Astrocyte (in vitro differentiated cells and primary cell): Measurements from ENCODE around the gene OR8S1. TPM values are rescaled to one million over a fixed set of nuclear protein-coding genes. Genes with fewer than 3 reads are reported as not detected.

Experiments
- DNase-seq: peaks from one replicate; pipeline ENCODE4 v3.0.0-alpha.2; 2010; ENCODE audit warnings: low read depth
- FAIRE-seq: peaks from 2 replicates; lab custom pipeline; 2011; peaks lifted over from hg19 to GRCh38; lab: Jason Lieb, UNC
- H2AFZ ChIP-seq: 2 replicates; pipeline ENCODE4 v1.6.0; 2012; ENCODE audit warnings: low read depth, low read length, inconsistent platforms
- H3K27ac ChIP-seq: 2 replicates; pipeline ENCODE4 v1.5.1; 2011; ENCODE audit warnings: low read depth, low read length, inconsistent platforms
- H3K27me3 ChIP-seq: 2 replicates; pipeline ENCODE4 v1.6.0; 2011; ENCODE audit warnings: low read length, inconsistent platforms; ENCODE audit not compliant: insufficient read depth
- H3K36me3 ChIP-seq: 2 replicates; pipeline ENCODE4 v1.5.1; 2011; ENCODE audit warnings: low read length, inconsistent platforms; ENCODE audit not compliant: insufficient read depth
- H3K4me1 ChIP-seq: 2 replicates; pipeline ENCODE4 v1.5.1; 2011; ENCODE audit warnings: low read length, inconsistent platforms; ENCODE audit not compliant: insufficient read depth
- H3K4me2 ChIP-seq: 2 replicates; pipeline ENCODE4 v1.6.0; 2012; ENCODE audit warnings: low read length, inconsistent platforms
- H3K4me3 ChIP-seq: 2 replicates; pipeline ENCODE4 v1.5.1; 2011; ENCODE audit warnings: low read depth, mild to moderate bottlenecking, low read length, inconsistent platforms; ENCODE audit not compliant: insufficient read depth
- H3K79me2 ChIP-seq: 2 replicates; pipeline ENCODE4 v1.6.0; 2012; ENCODE audit warnings: mild to moderate bottlenecking, low read length, inconsistent platforms; ENCODE audit not compliant: insufficient read depth
- H3K9ac ChIP-seq: 2 replicates; pipeline ENCODE4 v1.6.0; 2012; ENCODE audit warnings: mild to moderate bottlenecking, low read length, inconsistent platforms
- H3K9me3 ChIP-seq: 2 replicates; pipeline ENCODE4 v1.5.1; 2012; ENCODE audit warnings: low read depth, mild to moderate bottlenecking, low read length, inconsistent platforms; ENCODE audit not compliant: insufficient read depth
- H4K20me1 ChIP-seq: 2 replicates; pipeline ENCODE4 v1.6.0; 2012; ENCODE audit warnings: low read length, inconsistent platforms; ENCODE audit not compliant: insufficient read depth
- H3K27ac Mint-ChIP-seq: one replicate; pipeline ENCODE4 v1.8.0; 2021; ENCODE audit warnings: mild to moderate bottlenecking, mixed read lengths; ENCODE audit not compliant: unreplicated experiment
- H3K27me3 Mint-ChIP-seq: one replicate; pipeline ENCODE4 v1.8.0; 2021; ENCODE audit warnings: low read depth, mixed read lengths; ENCODE audit not compliant: unreplicated experiment
- H3K36me3 Mint-ChIP-seq: one replicate; pipeline ENCODE4 v1.8.0; 2021; ENCODE audit warnings: low read depth, mixed read lengths; ENCODE audit not compliant: unreplicated experiment
- H3K4me1 Mint-ChIP-seq: one replicate; pipeline ENCODE4 v1.8.0; 2021; ENCODE audit warnings: low read depth, mixed read lengths; ENCODE audit not compliant: unreplicated experiment
- H3K4me3 Mint-ChIP-seq: one replicate; pipeline ENCODE4 v1.8.0; 2021; ENCODE audit warnings: mild to moderate bottlenecking, moderate library complexity, mixed read lengths; ENCODE audit not compliant: unreplicated experiment
- H3K9me3 Mint-ChIP-seq: one replicate; pipeline ENCODE4 v1.8.0; 2021; ENCODE audit warnings: mild to moderate bottlenecking, mixed read lengths; ENCODE audit not compliant: unreplicated experiment
- CTCF ChIP-seq: IDR thresholded peaks from 2 replicates; pipeline ENCODE4 v1.5.1; 2011; ENCODE audit warnings: low read depth, mild to moderate bottlenecking, inconsistent platforms, low read length, moderate library complexity; ENCODE audit not compliant: insufficient read depth
- EZH2 ChIP-seq: IDR thresholded peaks from 2 replicates; pipeline ENCODE4 v1.6.1; 2012; ENCODE audit warnings: mild to moderate bottlenecking, low read length, inconsistent platforms; ENCODE audit not compliant: insufficient read depth
- total RNA-seq: library from RNA; stranded (reverse); gene quantifications from 2 replicates; pipeline ENCODE4 v1.2.1, GENCODE V29; 2021

OR8S1 gene
- total RNA-seq, 1 donor from 2014 or later, result not detected

DNA sequence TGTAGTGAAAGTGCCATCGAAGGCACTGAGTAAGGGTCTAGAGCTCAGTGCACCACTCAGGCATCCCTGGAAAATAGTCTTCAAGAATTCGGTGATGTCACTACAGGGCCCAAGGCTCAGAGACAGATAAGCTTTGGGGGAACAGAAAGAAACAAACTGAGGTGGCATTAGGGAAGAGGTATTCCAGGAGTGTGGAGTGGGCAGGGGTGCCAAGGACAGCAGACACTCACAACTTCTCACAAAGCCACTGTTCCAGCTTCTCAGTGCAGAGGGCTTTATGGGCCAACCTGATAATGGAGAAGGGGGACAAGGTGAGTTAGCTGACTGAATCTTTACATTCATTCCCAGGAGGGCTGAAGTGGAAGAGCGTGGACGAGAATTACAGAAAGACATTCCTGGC, 42.3 kb downstream of the OR8S1 start:
- H4K20me1 ChIP-seq, result no peaks in the 10 kb centered on the region
- H3K4me1 ChIP-seq, result no peaks in the 10 kb centered on the region
- no peak overlapping the region for H3K9ac ChIP-seq
- no peak overlapping the region for H2AFZ ChIP-seq
- Mint-ChIP-seq H3K27ac (no peak overlapping the region), H3K27me3 (peaks cover 25% of the 10 kb centered on the region), H3K36me3 (no peaks in the 10 kb centered on the region), H3K9me3 (peaks cover 2% of the 10 kb centered on the region), H3K4me1 (no peaks in the 10 kb centered on the region), H3K4me3 (no peak overlapping the region)
- no peaks in the 10 kb centered on the region for H3K9me3 ChIP-seq
- H3K27ac ChIP-seq, result no peak overlapping the region
- DNase-seq, result no peak
- no peak for FAIRE-seq
- TF ChIP-seq CTCF (no peak), EZH2 (no peak)
- H3K79me2 ChIP-seq, result no peaks in the 10 kb centered on the region
- no peaks in the 10 kb centered on the region for H3K36me3 ChIP-seq
- no peak overlapping the region for H3K4me2 ChIP-seq
- H3K4me3 ChIP-seq, result no peak overlapping the region
- peaks cover 2% of the 10 kb centered on the region for H3K27me3 ChIP-seq

- H3K36me3 Mint-ChIP-seq, result no peaks in the 10 kb centered on the region
- H3K79me2 ChIP-seq, result no peaks in the 10 kb centered on the region
- H3K36me3 ChIP-seq, result no peaks in the 10 kb centered on the region
- H3K27ac Mint-ChIP-seq, result no peak within 1 kb of the TSS
- TF ChIP-seq CTCF, result no peak
- no peak for TF ChIP-seq EZH2
- no peak within 1 kb of the TSS for H3K4me3 Mint-ChIP-seq
- no peak within 1 kb of the TSS for H3K4me3 ChIP-seq
- no peak within 1 kb of the TSS for H3K27ac ChIP-seq
- no peak within 1 kb of the TSS for H3K9ac ChIP-seq
- H3K9me3 Mint-ChIP-seq, result peaks cover 2% of the 10 kb centered on the region
- H3K27me3 Mint-ChIP-seq, result peaks cover 18% of the 10 kb centered on the region
- no peaks in the 10 kb centered on the region for H4K20me1 ChIP-seq
- FAIRE-seq (no peak), DNase-seq (no peak)
- no peaks in the 10 kb centered on the region for H3K4me1 ChIP-seq
- H2AFZ ChIP-seq, result no peak within 1 kb of the TSS
- H3K9me3 ChIP-seq, result no peaks in the 10 kb centered on the region
- H3K4me1 Mint-ChIP-seq, result no peaks in the 10 kb centered on the region
- H3K4me2 ChIP-seq, result no peak within 1 kb of the TSS
- peaks cover 2% of the 10 kb centered on the region for H3K27me3 ChIP-seq
Observed at GRCh38 chr12:48569946-48570345, 44.5 kb downstream of the OR8S1 start, which contains the start of gene LALBA. LALBA (minus strand) TSS chr12:48570046; CDS start chr12:48570020, 26 bp downstream.

DNA sequence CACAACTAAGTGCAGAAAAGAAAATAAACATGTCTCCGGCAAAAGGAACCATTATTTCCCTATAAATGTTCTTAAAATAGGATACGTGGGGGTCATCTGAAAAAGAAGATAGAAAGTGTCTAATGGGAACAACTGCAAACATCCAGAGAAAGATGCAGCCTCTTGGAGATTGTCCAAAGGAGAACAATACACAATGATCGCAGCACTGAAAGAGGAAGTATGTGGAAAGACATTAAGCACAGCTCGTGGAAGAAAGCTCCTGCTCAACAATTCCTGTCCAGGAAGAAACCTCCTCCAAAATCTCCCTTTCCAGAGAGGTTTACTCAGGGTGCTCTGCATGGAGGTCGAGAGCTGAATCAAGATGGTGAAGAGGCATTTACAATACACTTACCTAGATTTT, 46.9 kb downstream of the OR8S1 start:
- H3K27me3 Mint-ChIP-seq, result peaks cover 6% of the 10 kb centered on the region
- Histone ChIP-seq H3K9ac (no peak overlapping the region), H3K27me3 (peaks cover 2% of the 10 kb centered on the region), H4K20me1 (no peaks in the 10 kb centered on the region), H3K4me3 (no peak overlapping the region), H3K9me3 (no peaks in the 10 kb centered on the region), H3K4me1 (no peaks in the 10 kb centered on the region), H3K36me3 (no peaks in the 10 kb centered on the region), H2AFZ (no peak overlapping the region), H3K4me2 (no peak overlapping the region), H3K79me2 (no peaks in the 10 kb centered on the region), H3K27ac (no peak overlapping the region)
- no peak overlapping the region for H3K4me3 Mint-ChIP-seq
- DNase-seq (no peak), FAIRE-seq (no peak)
- no peaks in the 10 kb centered on the region for H3K4me1 Mint-ChIP-seq
- H3K27ac Mint-ChIP-seq, result no peak overlapping the region
- TF ChIP-seq CTCF (no peak), EZH2 (no peak)
- no peaks in the 10 kb centered on the region for H3K36me3 Mint-ChIP-seq
- H3K9me3 Mint-ChIP-seq, result no peaks in the 10 kb centered on the region
